Measurements from ENCODE around the gene SORCS2. TPM values are rescaled to one million over a fixed set of nuclear protein-coding genes. Genes with fewer than 3 reads are reported as not detected.

The SORCS2 gene
- total and polyA plus RNA-seq, 2 experiments from 2014 or later: 0.38 to 1.4 TPM

DNA sequence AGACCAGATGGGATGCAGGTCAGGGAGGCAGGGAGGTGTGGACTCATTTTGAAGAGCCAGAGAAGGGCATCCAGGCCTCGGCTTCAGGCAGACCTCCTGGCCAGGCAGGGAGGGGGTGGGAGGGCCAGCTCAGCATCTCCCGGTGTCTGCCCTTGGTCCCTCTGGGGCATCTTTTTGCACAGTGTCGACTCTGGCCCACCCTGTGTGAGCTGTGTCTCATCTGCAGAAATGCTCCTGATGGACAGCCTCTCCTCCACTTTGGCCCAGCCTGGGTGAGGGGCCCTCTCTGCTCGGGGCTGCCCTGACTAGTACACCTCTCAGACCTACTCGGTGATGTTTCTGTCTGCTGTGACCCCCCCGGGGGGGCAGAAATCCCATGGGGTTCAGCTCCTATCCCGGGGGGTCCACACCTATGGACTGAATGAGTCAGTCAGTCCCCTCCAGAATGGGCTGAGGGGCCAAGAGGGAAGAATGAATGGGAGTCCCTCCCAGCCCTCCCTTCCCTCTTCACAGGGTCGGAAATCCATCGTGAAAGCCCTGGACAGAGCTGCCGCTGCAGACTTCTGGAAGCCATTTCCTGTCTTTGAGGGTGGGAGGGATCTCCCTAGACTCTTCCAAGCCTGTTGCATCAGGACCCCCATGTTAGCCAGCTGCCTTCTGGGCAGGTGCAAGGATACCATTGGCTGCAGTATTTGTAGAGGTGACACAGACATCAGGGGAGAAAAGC lies 439.1 kb downstream of the SORCS2 start:
- peaks cover 39% of the 10 kb centered on the region for H3K4me1 ChIP-seq (ENCODE audit: insufficient read depth)
- no peaks in the 10 kb centered on the region for H3K36me3 ChIP-seq (ENCODE audit: low read depth)
- TF ChIP-seq EZH2 (IDR thresholded peaks at IDR 0.05; ENCODE audit: insufficient read depth, poor library complexity, severe bottlenecking) (no peak), EZH2phosphoT487 (IDR thresholded peaks at IDR 0.05; ENCODE audit: insufficient read depth, low read depth) (no peak)
- in situ Hi-C loops (cut with MboI): no loop called here
- H3K27ac ChIP-seq: peak overlapping the region; percentile 86
- H3K9ac ChIP-seq: peak overlapping the region; percentile 23; the same call in 1 of the 2 replicates
- no peak overlapping the region for H2AFZ ChIP-seq
- peaks cover 23% of the 10 kb centered on the region for H3F3A ChIP-seq (ENCODE audit: insufficient read depth)
- H3K4me3 ChIP-seq: peak overlapping the region; percentile 61
- no peaks in the 10 kb centered on the region for H3K9me3 ChIP-seq (ENCODE audit: low read depth)
- DNase-seq: no peak
- peak overlapping the region; percentile 94 for H3K4me2 ChIP-seq (ENCODE audit: unreplicated experiment)
- 10 to 24% methylated on average over 8 to 10 of the region's 10 CpGs for WGBS, 2 experiments (ENCODE audit: low coverage in 1 of 2, low lambda C conversion rate in 2 of 2, missing lambda C conversion rate in 2 of 2)
- no peaks in the 10 kb centered on the region for H3K79me2 ChIP-seq (ENCODE audit: insufficient read depth)
- H4K20me1 ChIP-seq (ENCODE audit: insufficient read depth): no peaks in the 10 kb centered on the region
- no peaks in the 10 kb centered on the region for H3K9me2 ChIP-seq (ENCODE audit: insufficient read depth)
- 0 out of 2 replicates have a peak, but pooled peaks cover 3% of the 10 kb centered on the region for H3K27me3 ChIP-seq (replicated peaks; ENCODE audit: insufficient read depth)

DNA sequence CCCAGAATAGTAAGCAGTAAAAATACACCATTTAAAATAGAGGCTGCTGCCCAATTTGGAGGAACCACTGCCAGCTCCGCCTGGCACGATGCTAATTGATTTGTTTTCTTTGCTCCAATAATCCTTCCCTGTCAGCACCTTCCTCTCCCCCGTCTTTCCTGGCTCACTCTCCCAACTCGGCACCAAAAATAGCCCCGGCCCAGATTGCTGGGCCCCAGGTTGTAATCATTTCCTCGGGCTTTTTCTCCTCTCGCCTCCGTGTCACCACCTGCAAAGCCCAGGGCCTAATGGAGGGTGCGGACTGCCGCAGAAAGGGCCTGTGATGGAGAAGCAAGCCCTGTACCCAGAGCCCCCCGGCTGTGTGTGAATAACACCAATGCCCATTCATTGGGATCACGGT lies 440.0 kb downstream of the SORCS2 start:
- peaks cover 39% of the 10 kb centered on the region for H3K4me1 ChIP-seq (ENCODE audit: insufficient read depth)
- WGBS, 2 experiments (ENCODE audit: low coverage in 1 of 2, low lambda C conversion rate in 2 of 2, missing lambda C conversion rate in 2 of 2): 63 to 65% methylated on average over 12 of the region's 12 CpGs
- no peaks in the 10 kb centered on the region for H4K20me1 ChIP-seq (ENCODE audit: insufficient read depth)
- no peaks in the 10 kb centered on the region for H3K36me3 ChIP-seq (ENCODE audit: low read depth)
- H3K4me3 ChIP-seq: no peak overlapping the region
- no peak overlapping the region for H3K9ac ChIP-seq
- no peaks in the 10 kb centered on the region for H3K9me2 ChIP-seq (ENCODE audit: insufficient read depth)
- TF ChIP-seq EZH2phosphoT487 (IDR thresholded peaks at IDR 0.05; ENCODE audit: insufficient read depth, low read depth) (no peak), EZH2 (IDR thresholded peaks at IDR 0.05; ENCODE audit: insufficient read depth, poor library complexity, severe bottlenecking) (no peak)
- no peak overlapping the region for H3K27ac ChIP-seq
- H3K4me2 ChIP-seq (ENCODE audit: unreplicated experiment): no peak overlapping the region
- H3K27me3 ChIP-seq (replicated peaks; ENCODE audit: insufficient read depth): 0 out of 2 replicates have a peak, but pooled peaks cover 3% of the 10 kb centered on the region
- H3K9me3 ChIP-seq (ENCODE audit: low read depth): no peaks in the 10 kb centered on the region
- H3F3A ChIP-seq (ENCODE audit: insufficient read depth): peaks cover 23% of the 10 kb centered on the region
- no peak overlapping the region for H2AFZ ChIP-seq
- DNase-seq: no peak
- in situ Hi-C loops (cut with MboI): no loop called here
- H3K79me2 ChIP-seq (ENCODE audit: insufficient read depth): no peaks in the 10 kb centered on the region

- H3F3A ChIP-seq (ENCODE audit: insufficient read depth): peaks cover 23% of the 10 kb centered on the region
- WGBS, 2 experiments (ENCODE audit: low coverage in 1 of 2, low lambda C conversion rate in 2 of 2, missing lambda C conversion rate in 2 of 2): 65 to 75% methylated on average over 5 of the region's 5 CpGs
- peak; percentile 44 for DNase-seq
Measured at GRCh38 chr4:7632971-7633370, 440.6 kb downstream of the SORCS2 start.

DNA sequence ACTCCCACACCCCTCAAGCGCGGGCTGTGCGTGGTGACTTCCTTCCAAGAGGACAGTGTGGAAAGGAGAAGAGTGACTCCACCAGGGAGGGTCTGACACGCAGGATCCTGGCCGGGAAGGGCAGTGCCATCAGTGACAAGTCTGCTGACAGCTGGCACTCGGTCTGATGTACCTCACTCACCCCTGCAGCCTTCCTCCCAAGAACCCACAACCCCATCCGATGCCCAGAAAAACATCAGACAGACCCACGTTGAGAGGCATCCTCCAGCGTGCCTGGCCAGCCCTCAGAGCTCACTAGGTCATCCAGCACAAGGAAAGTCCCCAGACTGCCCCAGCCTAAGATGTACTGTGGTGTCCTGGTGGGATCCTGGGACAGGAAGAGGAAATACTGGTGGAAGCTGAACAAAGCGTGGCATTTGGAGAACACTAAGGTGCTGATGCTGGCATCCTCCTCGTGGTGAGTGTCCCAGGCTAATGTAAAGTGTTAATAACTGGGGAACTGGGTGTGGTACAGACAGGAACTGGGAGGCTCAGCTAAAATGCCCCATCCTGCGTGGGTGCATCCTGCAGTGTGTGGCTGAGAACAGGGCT lies 442.4 kb downstream of the SORCS2 start:
- Histone ChIP-seq H3K27me3 (replicated peaks; ENCODE audit: insufficient read depth) (0 out of 2 replicates have a peak, but pooled peaks cover 3% of the 10 kb centered on the region), H3K4me3 (no peak overlapping the region), H3K9me3 (ENCODE audit: low read depth) (no peaks in the 10 kb centered on the region), H3F3A (ENCODE audit: insufficient read depth) (peaks cover 23% of the 10 kb centered on the region), H3K79me2 (ENCODE audit: insufficient read depth) (no peaks in the 10 kb centered on the region), H2AFZ (no peak overlapping the region), H3K4me2 (ENCODE audit: unreplicated experiment) (no peak overlapping the region), H3K27ac (no peak overlapping the region), H3K4me1 (ENCODE audit: insufficient read depth) (peaks cover 39% of the 10 kb centered on the region), H3K9me2 (ENCODE audit: insufficient read depth) (no peaks in the 10 kb centered on the region), H3K9ac (no peak overlapping the region), H3K36me3 (ENCODE audit: low read depth) (no peaks in the 10 kb centered on the region), H4K20me1 (ENCODE audit: insufficient read depth) (no peaks in the 10 kb centered on the region)
- peak; percentile 35 for DNase-seq
- TF ChIP-seq EZH2phosphoT487 (IDR thresholded peaks at IDR 0.05; ENCODE audit: insufficient read depth, low read depth) (no peak), EZH2 (IDR thresholded peaks at IDR 0.05; ENCODE audit: insufficient read depth, poor library complexity, severe bottlenecking) (no peak)
- in situ Hi-C loops (cut with MboI): no loop called here
- WGBS, 2 experiments (ENCODE audit: low coverage in 1 of 2, low lambda C conversion rate in 2 of 2, missing lambda C conversion rate in 2 of 2): 11 to 15% methylated on average over 12 of the region's 12 CpGs

More at GRCh38 chr4:7632971-7633370, 440.6 kb downstream of the SORCS2 start:
- H3K9me3 ChIP-seq (ENCODE audit: low read depth): no peaks in the 10 kb centered on the region
- no peak overlapping the region for H2AFZ ChIP-seq
- no peak overlapping the region for H3K9ac ChIP-seq
- H3K36me3 ChIP-seq (ENCODE audit: low read depth): no peaks in the 10 kb centered on the region
- H3K27ac ChIP-seq: no peak overlapping the region
- H3K4me3 ChIP-seq: no peak overlapping the region
- no peaks in the 10 kb centered on the region for H3K79me2 ChIP-seq (ENCODE audit: insufficient read depth)
- H3K9me2 ChIP-seq (ENCODE audit: insufficient read depth): no peaks in the 10 kb centered on the region
- no peak overlapping the region for H3K4me2 ChIP-seq (ENCODE audit: unreplicated experiment)
- TF ChIP-seq EZH2 (IDR thresholded peaks at IDR 0.05; ENCODE audit: insufficient read depth, poor library complexity, severe bottlenecking): no peak
- no peak for TF ChIP-seq EZH2phosphoT487 (IDR thresholded peaks at IDR 0.05; ENCODE audit: insufficient read depth, low read depth)
- H3K27me3 ChIP-seq (replicated peaks; ENCODE audit: insufficient read depth): 0 out of 2 replicates have a peak, but pooled peaks cover 3% of the 10 kb centered on the region
- in situ Hi-C loops (cut with MboI): no loop called here
- peaks cover 39% of the 10 kb centered on the region for H3K4me1 ChIP-seq (ENCODE audit: insufficient read depth)
- H4K20me1 ChIP-seq (ENCODE audit: insufficient read depth): no peaks in the 10 kb centered on the region

All from GM23248 (cell line).